ENCODE results near the gene EVX2. TPM values are rescaled to one million over a fixed set of nuclear protein-coding genes. Genes with fewer than 3 reads are reported as not detected.

The EVX2 gene
- total RNA-seq, 1 experiment from 2014 or later: not detected

- ATAC-seq (no peak), DNase-seq (no peak)
- Histone ChIP-seq H3K9ac (ENCODE audit: low read length) (no peak overlapping the region), H3K4me2 (ENCODE audit: low read length) (no peak overlapping the region), H3K9me2 (replicated peaks; ENCODE audit: low read length) (no peaks in the 10 kb centered on the region), H3K79me2 (ENCODE audit: low read length) (no peaks in the 10 kb centered on the region), H2AFZ (ENCODE audit: low read length) (no peak overlapping the region), H3F3A (ENCODE audit: low read length, unreplicated experiment) (no peaks in the 10 kb centered on the region), H3K27me3 (ENCODE audit: low read length) (no peaks in the 10 kb centered on the region), H3K4me3 (ENCODE audit: low read length) (no peak overlapping the region), H3K9me3 (ENCODE audit: low read length) (no peaks in the 10 kb centered on the region), H3K4me1 (ENCODE audit: insufficient read depth, low read length) (no peaks in the 10 kb centered on the region), H3K27ac (ENCODE audit: low read length) (no peak overlapping the region), H4K20me1 (ENCODE audit: low read length) (no peaks in the 10 kb centered on the region), H3K36me3 (ENCODE audit: low read depth, low read length) (no peaks in the 10 kb centered on the region; the same call in 1 of the 2 replicates)
- no peak for TF ChIP-seq CTCF (conservative IDR thresholded peaks at IDR 0.05; ENCODE audit: low read depth, low read length)
- no peak for TF ChIP-seq EZH2phosphoT487 (IDR thresholded peaks at IDR 0.05; ENCODE audit: borderline replicate concordance, low read length)
- no peak for TF ChIP-seq EZH2 (IDR thresholded peaks at IDR 0.05; ENCODE audit: low read length, unreplicated experiment)
- ChIA-PET POLR2A (ENCODE audit: unreplicated experiment) (no interaction called here), CTCF (interaction anchor here (0.5 to 0.6 kb wide), 2 partner anchors 395 to 527 kb away, joined by 3 read pairs; no protein-coding TSS in a partner anchor)
- no TSS peak for BruUV-seq (replicated peaks)
- intact Hi-C loops (cut with micrococcal nuclease): no loop called here
These were observed 41.4 kb upstream of the EVX2 start for GRCh38 chr2:176124947-176125771.

GRCh38 chr2:176124110-176124946, 40.6 kb upstream of the EVX2 start:
- Histone ChIP-seq H3K79me2 (ENCODE audit: low read length) (no peaks in the 10 kb centered on the region), H3K4me3 (ENCODE audit: low read length) (no peak overlapping the region), H3K36me3 (ENCODE audit: low read depth, low read length) (no peaks in the 10 kb centered on the region; the same call in 1 of the 2 replicates), H3K27ac (ENCODE audit: low read length) (no peak overlapping the region), H3K27me3 (ENCODE audit: low read length) (no peaks in the 10 kb centered on the region), H3K9ac (ENCODE audit: low read length) (no peak overlapping the region), H3K9me3 (ENCODE audit: low read length) (no peaks in the 10 kb centered on the region), H4K20me1 (ENCODE audit: low read length) (no peaks in the 10 kb centered on the region), H2AFZ (ENCODE audit: low read length) (no peak overlapping the region), H3K9me2 (replicated peaks; ENCODE audit: low read length) (no peaks in the 10 kb centered on the region), H3K4me2 (ENCODE audit: low read length) (no peak overlapping the region), H3K4me1 (ENCODE audit: insufficient read depth, low read length) (no peaks in the 10 kb centered on the region), H3F3A (ENCODE audit: low read length, unreplicated experiment) (no peaks in the 10 kb centered on the region)
- no peak for DNase-seq
- no peak for TF ChIP-seq EZH2phosphoT487 (IDR thresholded peaks at IDR 0.05; ENCODE audit: borderline replicate concordance, low read length)
- TF ChIP-seq CTCF (conservative IDR thresholded peaks at IDR 0.05; ENCODE audit: low read depth, low read length): no peak
- no peak for TF ChIP-seq EZH2 (IDR thresholded peaks at IDR 0.05; ENCODE audit: low read length, unreplicated experiment)
- intact Hi-C loops (cut with micrococcal nuclease): no loop called here
- ChIA-PET CTCF (interaction anchor here (0.6 kb wide), 1 partner anchor 394 kb away, joined by 3 read pairs; no protein-coding TSS in a partner anchor), POLR2A (ENCODE audit: unreplicated experiment) (no interaction called here)
- no peak for ATAC-seq
- no TSS peak for BruUV-seq (replicated peaks)

All from PC-3 (cell line).